GM21723 (cell line): ENCODE data around the gene C2orf81.

ENCODE experiments used
- ATAC-seq: cut with Tn5 transposase; IDR thresholded peaks from one replicate; pipeline ENCODE4 v1.9.1; 2021; ENCODE audit warnings: mild to moderate bottlenecking, moderate library complexity; ENCODE audit not compliant: unreplicated experiment

Gene C2orf81

DNA sequence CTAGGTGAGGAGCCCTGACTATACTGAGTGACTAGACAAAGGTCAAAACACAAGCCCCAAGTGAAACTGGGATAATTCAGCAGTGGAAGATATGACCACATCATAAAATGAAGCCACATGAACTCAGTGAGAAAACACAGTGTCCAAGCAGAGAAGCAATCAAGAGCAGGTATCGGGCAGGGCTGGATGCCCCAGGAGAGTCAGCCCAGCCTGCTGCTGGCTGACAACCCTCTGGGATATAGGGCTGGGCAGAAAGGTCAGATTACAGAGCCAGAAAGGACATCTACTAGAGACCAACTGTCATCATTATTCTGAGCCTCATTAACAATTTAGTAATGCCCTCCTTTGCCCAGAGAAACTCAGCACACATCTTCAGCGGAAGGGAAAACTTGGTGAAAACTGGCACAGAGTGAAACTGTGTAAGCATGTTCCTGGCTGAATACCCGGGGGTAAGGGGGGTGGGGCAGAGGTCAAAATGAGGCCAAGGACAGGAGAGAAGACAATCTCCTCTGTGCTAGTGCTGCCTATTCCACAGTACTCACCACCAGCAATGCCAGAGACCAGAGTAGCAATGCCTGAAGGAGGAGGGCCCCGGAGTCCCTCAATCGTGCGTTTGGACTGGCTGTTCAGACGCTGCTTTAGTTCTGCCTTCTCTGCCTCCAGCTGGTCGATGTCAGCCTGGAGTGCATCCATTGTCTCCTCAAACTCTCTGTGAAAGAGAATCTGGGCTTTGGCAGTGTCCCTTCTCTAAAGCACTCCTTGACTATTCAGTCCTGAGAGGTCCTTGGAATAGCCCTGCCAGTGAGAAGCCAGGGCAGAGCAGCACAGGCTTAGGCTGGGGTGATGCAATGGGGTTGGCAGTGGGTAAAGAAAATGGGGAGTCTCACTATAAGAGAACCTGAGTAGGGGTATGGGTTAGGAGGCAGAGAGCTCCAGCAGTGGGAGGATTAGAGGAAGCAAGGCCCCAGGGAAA lies 56.6 kb downstream of the C2orf81 start:
- no peak for ATAC-seq
